GM12872 (cell line): ENCODE results near the gene CRAMP1.

Source experiments
- CTCF ChIP-seq: IDR thresholded peaks from 3 replicates; pipeline ENCODE4 v1.5.1; 2011; ENCODE audit warnings: low read depth, mild to moderate bottlenecking, low read length, moderate library complexity; ENCODE audit not compliant: insufficient read depth

CRAMP1 gene

GRCh38 chr16:1723450-1724147 lies 111.4 kb downstream of the CRAMP1 start:
- TF ChIP-seq CTCF: peak; percentile 80

GRCh38 chr16:1724491-1724890 lies 112.3 kb downstream of the CRAMP1 start:
- no peak for TF ChIP-seq CTCF

- no peak for TF ChIP-seq CTCF
Measured at GRCh38 chr16:1726661-1727502, 114.7 kb downstream of the CRAMP1 start.
